ENCODE data around the gene GPR148.
"Not testable (repeated sequence)": the region's sequence is repeated elsewhere in the genome, so short reads cannot be mapped to it uniquely, and the experiment has no call there.

Gene GPR148

GRCh38 chr2:130728549-130729316 is at the start of gene GPR148:
TSS of gene GPR148 (plus strand) at chr2:130729070. CDS start at chr2:130729152, 82 bp downstream.
- no peak for DNase-seq

GRCh38 chr2:130692041-130692770 is 36.7 kb upstream of the GPR148 start:
- DNase-seq, result not testable (repeated sequence)

- DNase-seq, result peak in 1 of 2 donors; percentile 10
These were observed 35.4 kb upstream of the GPR148 start for GRCh38 chr2:130693474-130693873.

- DNase-seq, result not testable (repeated sequence)
These were observed 25.6 kb upstream of the GPR148 start for GRCh38 chr2:130703250-130703649.

- not testable (repeated sequence) for DNase-seq
These were observed 14.1 kb upstream of the GPR148 start for GRCh38 chr2:130714795-130715194.

GRCh38 chr2:130720036-130720435 is 8.8 kb upstream of the GPR148 start:
- no peak for DNase-seq

GRCh38 chr2:130720528-130720927 is 8.3 kb upstream of the GPR148 start:
- no peak for DNase-seq

- no peak for DNase-seq
These were observed 4.4 kb upstream of the GPR148 start for GRCh38 chr2:130724455-130724854.

- DNase-seq, result no peak
These were observed 2.2 kb upstream of the GPR148 start for GRCh38 chr2:130726614-130727180.

- DNase-seq, result peak; percentile 91 to 95
These were observed 1.5 kb upstream of the GPR148 start for GRCh38 chr2:130727286-130727924.

- peak; percentile 46 to 64 for DNase-seq
These were observed 839 bp upstream of the GPR148 start for GRCh38 chr2:130728007-130728454.

- DNase-seq, result no peak
These were observed 741 bp downstream of the GPR148 start for GRCh38 chr2:130729322-130730299.

GRCh38 chr2:130732257-130732656 is 3.4 kb downstream of the GPR148 start:
- not testable (repeated sequence) for DNase-seq

GRCh38 chr2:130735200-130735599 is 6.3 kb downstream of the GPR148 start:
- no peak for DNase-seq

GRCh38 chr2:130736487-130736886 is 7.6 kb downstream of the GPR148 start:
- DNase-seq, result no peak

- no peak for DNase-seq
These were observed 8.7 kb downstream of the GPR148 start for GRCh38 chr2:130737592-130737991.

GRCh38 chr2:130740671-130741070 is 11.8 kb downstream of the GPR148 start:
- DNase-seq, result no peak

- DNase-seq, result no peak
These were observed 14.4 kb downstream of the GPR148 start for GRCh38 chr2:130743278-130743677.

GRCh38 chr2:130744287-130745117 is 15.6 kb downstream of the GPR148 start:
- no peak for DNase-seq

- DNase-seq, result no peak
These were observed 20.2 kb downstream of the GPR148 start for GRCh38 chr2:130749078-130749477.

GRCh38 chr2:130749641-130750040 is 20.8 kb downstream of the GPR148 start:
- no peak for DNase-seq

All from CD4-positive, alpha-beta T cell treated with Interleukin-4 for 1 hour (primary cell).